ENCODE data around the gene NDUFB11. TPM values are rescaled to one million over a fixed set of nuclear protein-coding genes. Genes with fewer than 3 reads are reported as not detected.

The NDUFB11 gene
- total and polyA plus RNA-seq, 9 of the 15 experiments (the other 6 are each of a cell fraction or from before 2014, with no cell fraction given), result 20.9 to 269 (median 86.8) TPM

GRCh38 chrX:47143894-47144625 is 442 bp downstream of the NDUFB11 start:
- in situ Hi-C loops (cut with MboI) (no loop called here), intact Hi-C loops (cut with micrococcal nuclease) (loop anchor here (2.0 kb wide), 1 partner anchor 15 kb away; no protein-coding TSS in a partner anchor)
- DNase-seq (ENCODE audit: extremely low read depth in 1 of 4, low spot score in 3 of 4), result peak; percentile 56 to 79 (median 76)
- peaks cover 5% of the 10 kb centered on the region for H3K9me1 ChIP-seq (ENCODE audit: control insufficient read depth, insufficient read depth, low read length)
- H4K20me1 ChIP-seq (replicated peaks; ENCODE audit: control insufficient read depth, insufficient read depth, low read length), result peaks cover 9% of the 10 kb centered on the region
- TSS peak; percentile 78 for BruUV-seq (replicated peaks)
- 2% methylated on average over 20 of the region's 46 CpGs for WGBS (ENCODE audit: insufficient coverage, low coverage, missing lambda C conversion rate)
- ChIA-PET CTCF (ENCODE audit: low intra/inter-chr PET ratio) (no interaction called here), POLR2A (interaction anchor here (0.9 to 2.5 kb wide), 6 partner anchors 8 to 418 kb away, joined by 3 to 19 read pairs (median 4); no protein-coding TSS in a partner anchor)
- peak overlapping the region; percentile 96 for H3K4me2 ChIP-seq (ENCODE audit: insufficient read depth, low read length)
- ATAC-seq, result peak; percentile 8; the same call in 2 of the 3 replicates
- H3K79me2 ChIP-seq (ENCODE audit: control insufficient read depth, insufficient read depth, low read length), result peaks cover 67% of the 10 kb centered on the region
- H3K27ac ChIP-seq (ENCODE audit: extremely low read depth, low read depth, low read length), result peak overlapping the region; percentile 89
- H3K36me3 ChIP-seq (ENCODE audit: control insufficient read depth, insufficient read depth, low read length), result peaks cover 51% of the 10 kb centered on the region
- peak overlapping the region; percentile 91 for H3K4me3 ChIP-seq
- peak overlapping the region; percentile 94 for H2AFZ ChIP-seq (ENCODE audit: low read depth, low read length)
- H3K9me3 ChIP-seq (replicated peaks; ENCODE audit: control insufficient read depth, insufficient read depth, low read depth, low read length), result no peaks in the 10 kb centered on the region
- H3K4me1 ChIP-seq (replicated peaks in 1 of 2; ENCODE audit: control insufficient read depth in 2 of 2, insufficient read depth in 2 of 2, low read length in 2 of 2), result peaks cover 8 to 16% of the 10 kb centered on the region in 2 experiments; a peak in 3 of 5 replicates
- H3K27me3 ChIP-seq (ENCODE audit: control insufficient read depth in 2 of 2, insufficient read depth in 2 of 2, low read length in 2 of 2), result no peaks in the 10 kb centered on the region
- no peak for FAIRE-seq
- H3K9ac ChIP-seq (ENCODE audit: insufficient read depth in 1 of 2, low read depth in 2 of 2, low read length in 2 of 2), result peak overlapping the region; percentile 87 to 99
- TF ChIP-seq ELF2 (CRISPR knock-in tag; IDR thresholded peaks at IDR 0.05) (no peak), ZBTB40 (IDR thresholded peaks at IDR 0.05) (0 out of 2 replicates have a peak, but pooled peaks have one; percentile 62), ZBTB40 (CRISPR knock-in tag; IDR thresholded peaks at IDR 0.05) (no peak), SUPT5H (IDR thresholded peaks at IDR 0.05) (0 out of 2 replicates have a peak, but pooled peaks have one; percentile 73), DNMT1 (IDR thresholded peaks at IDR 0.05) (no peak), SIN3A (IDR thresholded peaks at IDR 0.05; ENCODE audit: borderline replicate concordance in 2 of 2, control insufficient read depth in 1 of 2, low read depth in 2 of 2, low read length in 2 of 2) (0 out of 4 replicates have a peak, but pooled peaks of 1 of the 2 experiments have one; percentile 29), NR2C2 (CRISPR knock-in tag; IDR thresholded peaks at IDR 0.05) (no peak), NR2C2 (tag; IDR thresholded peaks at IDR 0.05) (0 out of 2 replicates have a peak, but pooled peaks have one; percentile 12), KLF16 (IDR thresholded peaks at IDR 0.05) (0 out of 2 replicates have a peak, but pooled peaks have one; percentile 10), SIN3B (IDR thresholded peaks at IDR 0.05; ENCODE audit: low read depth) (peak; percentile 49; the same call in 1 of the 2 replicates), TAF9B (IDR thresholded peaks at IDR 0.05; ENCODE audit: partially characterized antibody) (peak; percentile 39), BCOR (IDR thresholded peaks at IDR 0.05) (peak; percentile 38; the same call in 1 of the 2 replicates), ZNF121 (CRISPR knock-in tag; conservative IDR thresholded peaks at IDR 0.05) (peak; percentile 52), TARDBP (IDR thresholded peaks at IDR 0.05) (no peak)
